HL-60 (cell line): ENCODE data around the gene TAGAP.
"Not testable (repeated sequence)": the region's sequence is repeated elsewhere in the genome, so short reads cannot be mapped to it uniquely, and the experiment has no call there.

ENCODE experiments used
- DNase-seq, 2 experiments: peaks; one replicate each; pipeline ENCODE4 v3.0.0-alpha.2; 2010 to 2020; ENCODE audit warnings: low read depth in 1 of 2, low spot score in 1 of 2
- H3K27ac ChIP-seq: fragments of 250-450 bp; sonication (Bioruptor Pico); replicated peaks from 2 replicates; pipeline ENCODE4 v1.5.1; 2020; ENCODE audit warnings: mild to moderate bottlenecking, moderate library complexity
- H3K27me3 ChIP-seq: fragments of 250-450 bp; sonication (Bioruptor Pico); 2 replicates; pipeline ENCODE4 v1.5.1; 2021; ENCODE audit warnings: mild to moderate bottlenecking, moderate library complexity; ENCODE audit not compliant: insufficient read depth, poor library complexity, severe bottlenecking
- H3K4me3 ChIP-seq: replicated peaks from 2 replicates; pipeline ENCODE4 v1.5.1; 2011; ENCODE audit warnings: mild to moderate bottlenecking, control low read depth, low read length; ENCODE audit not compliant: insufficient read depth
- CTCF ChIP-seq: IDR thresholded peaks from one replicate; pipeline ENCODE4 v1.5.1; 2011; ENCODE audit warnings: low read length, control low read depth, inconsistent platforms; ENCODE audit not compliant: insufficient read depth
- GABPA ChIP-seq: IDR thresholded peaks from 2 replicates; pipeline ENCODE4 v1.6.1; 2012; ENCODE audit warnings: low read depth
- POLR2AphosphoS5 ChIP-seq: IDR thresholded peaks from 2 replicates; pipeline ENCODE4 v1.6.1; 2012; ENCODE audit warnings: low read depth
- SPI1 ChIP-seq: IDR thresholded peaks from 2 replicates; pipeline ENCODE4 v1.6.1; 2012; ENCODE audit warnings: low read depth, mild to moderate bottlenecking, borderline replicate concordance
- TF ChIP-seq, protein P1 (sequence below): IDR thresholded peaks from 2 replicates; pipeline ENCODE4 v1.6.1; 2012; ENCODE audit warnings: low read depth; ENCODE audit not compliant: insufficient replicate concordance

The TAGAP gene

GRCh38 chr6:159038914-159039884, 5.6 kb downstream of the TAGAP start:
- peak; percentile 90 to 93 for DNase-seq
- H3K27me3 ChIP-seq, result no peaks in the 10 kb centered on the region
- peak overlapping the region; percentile 85 for H3K27ac ChIP-seq
- peak overlapping the region; percentile 21 for H3K4me3 ChIP-seq
- TF ChIP-seq SPI1 (peak; percentile 96), POLR2AphosphoS5 (peak; percentile 94), CTCF (no peak), GABPA (peak; percentile 32; the same call in 1 of the 2 replicates)
- TF ChIP-seq, protein P1, sequence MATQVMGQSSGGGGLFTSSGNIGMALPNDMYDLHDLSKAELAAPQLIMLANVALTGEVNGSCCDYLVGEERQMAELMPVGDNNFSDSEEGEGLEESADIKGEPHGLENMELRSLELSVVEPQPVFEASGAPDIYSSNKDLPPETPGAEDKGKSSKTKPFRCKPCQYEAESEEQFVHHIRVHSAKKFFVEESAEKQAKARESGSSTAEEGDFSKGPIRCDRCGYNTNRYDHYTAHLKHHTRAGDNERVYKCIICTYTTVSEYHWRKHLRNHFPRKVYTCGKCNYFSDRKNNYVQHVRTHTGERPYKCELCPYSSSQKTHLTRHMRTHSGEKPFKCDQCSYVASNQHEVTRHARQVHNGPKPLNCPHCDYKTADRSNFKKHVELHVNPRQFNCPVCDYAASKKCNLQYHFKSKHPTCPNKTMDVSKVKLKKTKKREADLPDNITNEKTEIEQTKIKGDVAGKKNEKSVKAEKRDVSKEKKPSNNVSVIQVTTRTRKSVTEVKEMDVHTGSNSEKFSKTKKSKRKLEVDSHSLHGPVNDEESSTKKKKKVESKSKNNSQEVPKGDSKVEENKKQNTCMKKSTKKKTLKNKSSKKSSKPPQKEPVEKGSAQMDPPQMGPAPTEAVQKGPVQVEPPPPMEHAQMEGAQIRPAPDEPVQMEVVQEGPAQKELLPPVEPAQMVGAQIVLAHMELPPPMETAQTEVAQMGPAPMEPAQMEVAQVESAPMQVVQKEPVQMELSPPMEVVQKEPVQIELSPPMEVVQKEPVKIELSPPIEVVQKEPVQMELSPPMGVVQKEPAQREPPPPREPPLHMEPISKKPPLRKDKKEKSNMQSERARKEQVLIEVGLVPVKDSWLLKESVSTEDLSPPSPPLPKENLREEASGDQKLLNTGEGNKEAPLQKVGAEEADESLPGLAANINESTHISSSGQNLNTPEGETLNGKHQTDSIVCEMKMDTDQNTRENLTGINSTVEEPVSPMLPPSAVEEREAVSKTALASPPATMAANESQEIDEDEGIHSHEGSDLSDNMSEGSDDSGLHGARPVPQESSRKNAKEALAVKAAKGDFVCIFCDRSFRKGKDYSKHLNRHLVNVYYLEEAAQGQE, result peak; percentile 40

GRCh38 chr6:159038318-159038717, 6.5 kb downstream of the TAGAP start:
- H3K4me3 ChIP-seq, H3K27me3 ChIP-seq, DNase-seq: not testable (repeated sequence)
- peak overlapping the region; percentile 85 for H3K27ac ChIP-seq

DNA sequence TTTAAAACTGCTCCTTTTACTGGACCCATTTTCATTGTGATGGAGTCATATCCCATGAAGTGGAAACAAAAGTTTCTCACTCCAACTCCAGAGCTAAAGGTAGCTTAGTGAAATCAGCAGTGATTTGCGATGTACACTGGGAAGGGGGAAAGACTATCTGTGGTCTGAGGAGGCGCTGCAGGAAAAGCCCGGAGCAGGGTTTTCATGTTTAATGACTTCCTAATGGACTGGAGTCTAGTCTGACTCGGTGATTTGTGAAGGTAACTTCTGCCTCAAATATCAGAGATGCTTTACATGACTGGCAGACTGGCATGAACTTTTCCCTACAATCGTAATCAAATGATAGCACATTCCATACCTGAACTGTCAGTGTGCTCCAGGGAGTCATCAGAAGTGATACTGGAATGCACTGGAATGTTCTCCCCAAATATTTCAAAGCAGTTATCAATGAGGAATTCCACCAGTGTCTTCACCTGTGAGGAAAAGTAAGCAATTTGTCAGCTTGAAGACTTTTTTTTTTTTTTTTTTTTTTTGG, 7.0 kb downstream of the TAGAP start:
- no peak for TF ChIP-seq SPI1
- H3K27ac ChIP-seq, result peak overlapping the region; percentile 85
- no peak overlapping the region for H3K4me3 ChIP-seq
- no peak for DNase-seq
- no peaks in the 10 kb centered on the region for H3K27me3 ChIP-seq

- Histone ChIP-seq H3K27me3 (no peaks in the 10 kb centered on the region), H3K27ac (peak overlapping the region; percentile 85), H3K4me3 (no peak overlapping the region)
- TF ChIP-seq CTCF, result no peak
- TF ChIP-seq, protein P1, result no peak
- TF ChIP-seq SPI1, result no peak
- no peak; the same call in 1 of the 2 replicates for TF ChIP-seq POLR2AphosphoS5
- TF ChIP-seq GABPA, result no peak
- no peak for DNase-seq
These were observed 8.1 kb downstream of the TAGAP start for GRCh38 chr6:159036673-159037072.
